ENCODE measurements around the gene CYP51A1. TPM values are rescaled to one million over a fixed set of nuclear protein-coding genes. Genes with fewer than 3 reads are reported as not detected.

CYP51A1 gene
- polyA plus RNA-seq, 1 experiment, result 9.1 TPM

- DNase-seq (ENCODE audit: low read depth, low spot score), result no peak
- ChIA-PET CTCF (interaction anchor here (0.6 to 1.2 kb wide), 3 partner anchors 48 to 389 kb away, joined by 3 to 4 read pairs (median 3); no protein-coding TSS in a partner anchor), POLR2A (no interaction called here)
- H3K4me3 ChIP-seq (ENCODE audit: low read depth, low read length), result no peak overlapping the region
- no peak overlapping the region for H3K27ac ChIP-seq (ENCODE audit: low read depth, low read length)
- TF ChIP-seq CTCF (IDR thresholded peaks at IDR 0.05; ENCODE audit: low read depth, low read length), result no peak
- no peaks in the 10 kb centered on the region for H3K9me3 ChIP-seq (ENCODE audit: control insufficient read depth, insufficient read depth, low read length)
- H3K27me3 ChIP-seq (ENCODE audit: control insufficient read depth, insufficient read depth, low read length), result no peaks in the 10 kb centered on the region
Observed at GRCh38 chr7:92072121-92072520, 62.2 kb downstream of the CYP51A1 start.

GRCh38 chr7:92071032-92071431, 63.2 kb downstream of the CYP51A1 start:
- CTCF ChIA-PET, result no interaction called here
- Histone ChIP-seq H3K9me3 (ENCODE audit: control insufficient read depth, insufficient read depth, low read length) (no peaks in the 10 kb centered on the region), H3K4me3 (ENCODE audit: low read depth, low read length) (no peak overlapping the region), H3K27ac (ENCODE audit: low read depth, low read length) (no peak overlapping the region), H3K27me3 (ENCODE audit: control insufficient read depth, insufficient read depth, low read length) (no peaks in the 10 kb centered on the region)
- TF ChIP-seq CTCF (IDR thresholded peaks at IDR 0.05; ENCODE audit: low read depth, low read length), result no peak
- POLR2A ChIA-PET, result no interaction called here
- no peak for DNase-seq (ENCODE audit: low read depth, low spot score)

GRCh38 chr7:92064438-92065029, 69.7 kb downstream of the CYP51A1 start:
- Histone ChIP-seq H3K4me3 (ENCODE audit: low read depth, low read length) (no peak overlapping the region), H3K27ac (ENCODE audit: low read depth, low read length) (no peak overlapping the region), H3K27me3 (ENCODE audit: control insufficient read depth, insufficient read depth, low read length) (no peaks in the 10 kb centered on the region), H3K9me3 (ENCODE audit: control insufficient read depth, insufficient read depth, low read length) (no peaks in the 10 kb centered on the region)
- DNase-seq (ENCODE audit: low read depth, low spot score), result no peak
- TF ChIP-seq CTCF (IDR thresholded peaks at IDR 0.05; ENCODE audit: low read depth, low read length), result no peak
- CTCF ChIA-PET, result interaction anchor here (1.7 kb wide), 1 partner anchor 235 kb away, joined by 4 read pairs; no protein-coding TSS in a partner anchor
- POLR2A ChIA-PET, result no interaction called here

Other genes starting within 250 kb of the CYP51A1 start
- gene AKAP9, start 193.6 kb downstream of the CYP51A1 start, polyA plus RNA-seq (2011; rRNA removed), result 17.2 and 24.3 TPM in 2 replicates
- gene LRRD1, start 44.7 kb upstream of the CYP51A1 start, polyA plus RNA-seq (2011; rRNA removed), result not detected in 2 replicates
- gene KRIT1, start 111.4 kb upstream of the CYP51A1 start, polyA plus RNA-seq (2011; rRNA removed), result 34.2 and 45.1 TPM in 2 replicates
- gene ANKIB1, start 111.5 kb upstream of the CYP51A1 start, polyA plus RNA-seq (2011; rRNA removed), result 38.0 and 52.6 TPM in 2 replicates